GDM1 (cell line): Measurements from ENCODE around the gene ATL3.
"Not testable (repeated sequence)": the region's sequence is repeated elsewhere in the genome, so short reads cannot be mapped to it uniquely, and the experiment has no call there.

Experiments used
- DNase-seq: peaks from one replicate; lab custom pipeline; 2025; lab: John Stamatoyannopoulos, UW

ATL3 gene

DNA sequence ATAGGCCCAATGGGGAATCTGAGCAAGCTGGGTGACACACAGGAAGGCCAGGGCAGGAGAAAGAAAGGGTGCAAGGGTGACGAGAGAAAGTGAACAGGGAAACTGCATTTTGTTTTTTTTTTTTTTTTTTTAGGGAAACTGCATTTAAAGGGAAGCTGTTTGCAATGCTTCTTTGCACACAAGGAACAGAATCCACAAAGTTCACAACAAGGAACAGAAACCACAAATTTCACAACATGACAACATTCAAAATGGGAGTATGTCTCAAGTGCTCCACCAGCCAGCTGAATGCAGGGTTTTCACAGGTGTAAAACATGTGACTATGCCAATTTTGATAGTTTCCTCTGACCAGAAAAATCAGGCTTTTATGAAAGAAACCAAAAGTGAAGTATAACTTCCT is 50.1 kb downstream of the ATL3 start:
- no peak for DNase-seq

DNA sequence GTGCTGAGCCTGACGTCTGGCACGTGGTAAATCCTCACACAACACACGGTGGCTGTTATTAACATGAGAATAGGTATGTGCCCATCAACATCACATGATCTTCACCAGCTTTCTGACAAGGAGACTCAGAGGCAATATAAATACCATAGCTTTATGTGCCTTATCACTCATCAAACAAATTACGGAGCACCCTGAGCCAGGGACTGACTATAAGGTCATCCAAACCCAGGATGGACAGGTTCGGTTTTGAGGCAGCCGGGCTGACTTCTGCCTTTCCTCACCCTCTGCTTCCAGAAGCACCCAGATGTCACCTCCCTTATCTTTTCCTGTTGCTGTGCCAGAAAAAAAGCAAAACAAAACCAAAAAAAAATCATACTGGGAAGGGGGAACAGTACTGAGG is 51.2 kb downstream of the ATL3 start:
- no peak for DNase-seq

DNA sequence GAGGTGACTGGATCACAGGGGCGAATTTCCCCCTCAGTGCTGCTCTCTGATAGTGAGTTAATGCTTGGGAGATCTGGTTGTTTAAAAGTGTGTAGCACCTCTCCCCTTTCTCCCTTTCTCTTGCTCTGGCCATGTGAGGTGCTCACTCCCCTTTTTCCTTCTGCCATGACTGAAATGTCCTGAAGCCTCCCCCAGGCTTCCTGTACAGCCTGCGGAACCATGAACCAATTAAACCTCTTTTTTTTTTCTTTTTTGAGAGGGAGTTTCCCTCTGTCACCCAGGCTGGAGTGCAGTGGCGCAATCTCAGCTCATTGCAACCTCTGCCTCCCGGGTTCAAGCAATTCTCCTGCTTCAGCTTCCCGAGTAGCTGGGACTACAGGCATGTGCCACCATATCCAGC is 53.5 kb downstream of the ATL3 start:
- not testable (repeated sequence) for DNase-seq

DNA sequence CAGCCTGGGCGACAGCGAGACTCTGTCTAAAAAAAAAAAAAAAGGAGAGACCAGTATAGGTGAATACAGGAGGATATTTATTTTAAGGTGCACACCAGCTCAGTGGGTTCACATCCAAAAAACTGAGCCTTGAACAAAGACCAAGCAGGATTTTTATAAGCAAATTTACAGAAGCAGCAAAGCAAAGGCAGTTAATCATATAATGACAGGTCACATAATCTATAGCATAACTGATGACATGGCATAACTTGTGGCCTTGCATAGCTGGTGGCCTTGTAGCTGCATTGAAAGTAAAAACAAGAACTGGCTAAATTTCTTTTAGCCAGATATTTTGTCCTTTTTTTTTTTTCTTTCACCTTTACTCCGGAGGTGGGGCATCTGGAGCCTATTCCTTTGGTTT is 54.2 kb downstream of the ATL3 start:
- DNase-seq: no peak

DNA sequence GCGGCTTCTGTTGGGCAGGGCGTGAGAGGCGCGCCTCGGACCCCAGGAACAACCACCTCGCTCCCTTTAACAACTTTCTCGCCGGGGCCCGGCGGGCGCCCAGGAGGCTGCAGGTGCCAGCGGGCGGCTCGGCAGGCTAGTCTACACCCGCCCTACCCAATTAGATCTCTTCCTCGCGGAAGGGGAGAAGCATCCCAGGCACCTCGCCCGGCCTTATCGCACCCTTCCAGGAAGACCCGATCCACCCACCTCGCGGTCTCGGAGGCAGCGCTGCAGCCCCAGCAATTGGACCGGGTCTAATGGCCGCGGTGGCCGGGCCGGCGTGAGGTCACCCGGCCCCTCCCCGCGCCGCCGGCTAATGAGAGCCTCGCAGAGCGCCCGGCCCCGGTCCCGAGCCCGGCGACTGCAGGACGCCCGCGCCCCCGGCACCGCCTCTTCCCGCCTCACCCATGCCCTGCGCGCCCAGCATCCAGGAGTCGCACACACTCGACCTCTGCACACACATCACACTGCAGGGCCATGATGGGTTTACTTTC is 57.0 kb downstream of the ATL3 start, which contains the start of gene PLAAT3:
Gene PLAAT3, minus strand, starts transcription at position 298 of the 536 bp plus-strand sequence. CDS start 419 bp downstream, outside the sequence.
- no peak for DNase-seq

DNA sequence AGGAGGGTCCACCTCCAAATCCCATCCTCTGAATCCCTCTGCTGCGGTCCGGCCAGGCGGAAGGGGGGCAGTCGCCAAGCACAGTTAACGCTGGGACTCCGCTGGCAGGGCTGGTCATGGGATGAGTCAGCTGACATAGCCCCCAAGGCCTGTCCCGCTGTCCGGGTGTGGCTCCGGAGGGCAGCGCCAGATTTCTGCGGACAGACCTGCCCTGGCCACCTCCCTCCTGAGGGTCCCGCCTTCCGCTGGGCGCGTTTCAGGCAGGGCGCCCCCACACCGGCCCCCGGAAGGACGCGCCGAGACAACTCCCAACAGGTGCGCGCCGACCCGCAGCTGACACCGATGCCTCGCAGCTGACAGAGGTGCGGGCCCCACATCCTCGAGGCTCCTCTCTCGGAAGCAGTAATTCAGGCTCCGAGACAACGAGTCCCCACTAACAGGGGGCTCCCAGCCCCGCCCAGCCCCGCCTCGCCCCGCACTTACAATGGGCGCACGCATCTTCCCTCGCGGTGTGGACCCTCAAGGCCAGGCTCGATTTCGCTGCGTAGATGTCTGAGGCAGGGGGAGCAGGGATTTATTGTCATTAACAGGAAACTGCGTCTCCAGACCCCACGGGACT is 57.5 kb downstream of the ATL3 start:
- DNase-seq: no peak

DNA sequence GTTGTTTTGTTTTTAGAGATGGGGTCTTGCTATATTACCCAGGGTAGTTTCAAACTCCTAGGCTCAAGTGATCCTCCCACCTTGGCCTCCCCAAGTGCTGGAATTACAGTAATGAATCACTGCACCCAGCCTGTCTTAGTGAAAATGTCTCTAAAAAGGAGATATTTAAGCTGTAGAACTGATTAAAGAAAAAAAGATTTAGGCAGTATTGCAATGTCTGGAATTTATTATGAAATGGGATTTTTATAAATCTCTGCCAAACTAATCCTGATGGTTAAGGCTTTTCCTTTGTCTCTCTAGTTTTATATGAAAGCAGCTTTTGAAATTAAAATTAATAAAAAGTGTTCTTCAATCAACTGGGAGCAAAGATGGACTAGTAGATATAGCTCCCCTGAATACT is 59.0 kb downstream of the ATL3 start:
- DNase-seq: no peak

DNA sequence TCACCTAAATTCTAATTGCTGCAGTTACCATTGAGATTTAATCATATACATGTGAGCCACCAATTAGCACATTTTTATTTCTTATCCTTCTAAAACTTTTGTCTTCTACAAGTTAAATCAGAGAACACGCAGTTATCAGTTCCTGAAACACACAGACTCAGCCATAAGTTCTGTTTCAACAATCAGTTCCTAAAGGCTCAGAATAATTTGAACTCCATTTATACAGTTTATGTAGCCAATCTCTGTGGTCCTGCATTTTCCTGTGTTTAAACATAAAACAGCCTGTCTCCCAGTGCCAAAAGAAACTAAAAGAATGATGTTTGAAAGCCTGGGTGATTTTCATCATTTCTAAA is 59.8 kb downstream of the ATL3 start:
- DNase-seq: no peak

DNA sequence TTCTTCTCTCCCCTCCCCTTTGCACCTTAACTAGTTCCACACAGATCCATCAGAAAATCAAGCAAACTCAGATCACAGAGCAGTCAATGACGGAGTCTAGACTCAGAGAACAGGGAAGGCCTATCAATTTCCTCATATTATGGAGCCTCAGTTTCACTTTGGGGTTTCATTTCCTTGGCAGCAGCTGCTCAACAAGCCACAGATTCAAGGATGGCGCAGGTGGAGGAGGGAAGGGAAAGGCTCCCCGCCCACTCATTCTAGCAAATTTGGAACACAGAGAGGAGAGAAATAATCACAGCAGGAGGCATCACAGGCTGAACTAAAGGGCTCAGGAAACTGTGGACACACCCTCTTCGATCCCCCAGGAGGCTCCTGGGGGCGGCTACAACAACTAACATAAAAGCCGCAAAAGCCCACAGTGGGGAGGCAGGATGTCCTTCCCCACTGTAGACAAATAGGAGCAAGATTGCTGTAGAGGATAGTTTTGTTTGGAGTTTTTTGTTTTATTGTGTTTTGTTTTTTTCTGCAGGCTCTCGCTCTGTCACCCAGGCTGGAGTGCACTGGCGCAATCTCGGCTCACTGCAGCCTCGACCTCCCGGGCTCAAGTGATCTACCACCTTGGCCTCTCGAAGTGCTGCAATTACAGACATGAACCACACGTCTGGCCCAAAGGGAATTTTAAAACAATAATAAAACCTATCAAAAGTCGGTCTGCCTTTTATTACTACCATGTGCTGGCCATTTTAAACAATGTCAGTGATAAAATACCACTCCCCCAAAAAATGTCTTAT is 60.4 kb downstream of the ATL3 start:
- DNase-seq: no peak

DNA sequence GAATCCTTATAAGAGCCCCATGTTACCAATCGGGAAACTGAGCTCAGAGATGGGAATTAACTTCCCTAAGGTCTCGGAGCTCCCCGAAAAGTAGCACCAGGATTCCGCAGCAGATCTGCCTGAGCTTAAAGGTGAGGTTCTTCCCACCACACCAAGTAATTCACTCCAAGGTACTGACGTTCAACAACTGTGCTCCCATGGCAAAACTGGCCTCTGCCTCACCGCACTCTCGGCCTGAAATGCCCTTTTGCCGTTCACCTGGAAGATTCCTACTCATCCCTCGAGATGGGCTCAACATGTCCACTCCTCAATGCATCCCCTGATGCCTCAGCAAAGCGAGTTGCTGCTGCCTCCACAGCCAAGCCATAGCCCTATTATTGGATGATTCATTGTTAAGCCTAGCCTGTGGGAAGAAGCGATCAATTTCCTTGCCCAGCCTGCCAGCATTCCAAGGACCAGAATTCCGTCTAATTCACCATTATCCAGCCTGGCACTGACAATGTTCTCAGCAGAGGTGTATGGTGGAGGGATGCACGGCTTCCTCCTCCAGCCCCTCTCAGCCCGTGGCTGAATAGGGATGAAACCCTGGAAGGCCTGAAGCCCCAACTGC is 61.1 kb downstream of the ATL3 start:
- no peak for DNase-seq

DNA sequence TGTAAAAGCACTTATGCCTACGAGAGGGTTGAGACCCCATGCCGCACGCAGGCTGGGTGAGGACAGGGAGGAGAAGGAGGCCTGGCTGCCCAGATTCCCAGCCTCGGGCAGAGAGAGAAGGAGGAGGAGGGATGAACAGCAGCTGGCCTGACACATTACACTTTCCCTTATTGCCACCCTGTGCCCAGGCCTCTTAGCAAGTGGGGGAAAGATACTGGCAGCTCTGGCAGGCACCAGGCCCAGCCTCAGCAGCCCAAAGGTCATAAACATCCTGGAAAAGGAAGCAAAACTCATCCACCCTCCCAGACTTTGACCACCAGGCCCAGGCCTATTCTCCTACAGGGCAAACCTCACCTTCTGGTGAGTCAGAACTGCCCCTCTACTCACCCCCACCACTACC is 61.6 kb downstream of the ATL3 start:
- DNase-seq: no peak

DNA sequence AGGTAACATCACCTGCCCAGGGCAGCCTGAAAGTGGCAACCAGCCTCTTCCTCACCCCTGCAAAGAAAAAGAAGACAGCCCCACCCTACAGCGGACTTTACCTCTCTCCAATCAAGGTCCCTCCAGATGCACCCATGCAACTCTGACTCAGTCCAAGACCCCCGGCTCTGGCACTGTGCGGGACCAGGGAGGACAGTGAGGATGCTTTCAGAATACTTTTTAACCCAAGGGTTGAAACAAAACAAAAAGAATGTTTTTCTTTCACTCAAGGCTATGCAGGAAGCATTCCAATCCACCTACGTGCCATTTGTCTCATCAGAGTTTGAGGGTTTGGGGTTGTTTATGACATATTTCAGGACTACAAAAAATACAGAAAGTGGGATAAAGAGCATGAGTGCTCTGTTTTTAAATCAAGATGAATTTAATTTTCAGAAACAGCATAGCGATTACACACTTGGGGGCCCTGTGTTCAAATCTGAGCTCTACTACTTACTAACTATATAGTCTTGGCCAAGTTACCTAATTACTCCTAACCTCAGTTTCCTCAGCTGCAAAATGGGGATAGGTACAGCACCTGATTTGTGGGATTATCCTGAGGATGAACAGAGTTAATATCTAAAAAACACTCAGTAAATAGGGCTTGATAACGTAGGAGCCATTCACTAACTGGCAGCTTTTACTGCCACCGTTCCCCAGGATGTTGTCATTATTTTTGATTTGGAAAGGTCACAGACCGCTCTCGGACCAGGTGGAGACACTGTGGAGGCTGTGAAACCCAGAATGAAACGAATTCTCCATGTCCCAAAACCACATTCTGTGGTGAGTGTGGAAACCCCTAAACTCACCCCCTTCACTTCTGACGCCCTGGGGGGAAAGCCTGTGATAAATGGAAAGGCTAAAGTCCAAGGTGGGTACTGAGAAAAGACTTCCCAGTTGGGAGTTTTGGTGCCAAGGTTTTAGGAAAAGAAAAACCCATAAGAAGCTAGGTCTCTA is 62.5 kb downstream of the ATL3 start:
- no peak for DNase-seq

DNA sequence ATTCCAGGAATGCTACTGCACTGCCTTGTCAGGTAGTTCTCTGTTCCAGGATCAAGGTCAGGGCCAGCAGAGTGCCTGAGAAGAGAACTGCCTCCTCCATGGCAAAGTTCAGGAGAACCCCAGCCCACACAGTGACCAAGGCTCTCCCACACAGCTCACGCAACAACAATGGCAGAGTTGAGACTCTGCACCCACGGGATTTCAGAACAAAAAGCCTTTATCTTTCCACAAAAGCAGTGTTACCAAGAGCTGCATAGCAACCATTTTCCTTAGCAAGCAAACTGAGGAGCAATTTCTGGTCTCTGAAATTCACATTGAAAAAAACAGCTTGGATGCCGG is 68.0 kb downstream of the ATL3 start:
- DNase-seq: no peak

DNA sequence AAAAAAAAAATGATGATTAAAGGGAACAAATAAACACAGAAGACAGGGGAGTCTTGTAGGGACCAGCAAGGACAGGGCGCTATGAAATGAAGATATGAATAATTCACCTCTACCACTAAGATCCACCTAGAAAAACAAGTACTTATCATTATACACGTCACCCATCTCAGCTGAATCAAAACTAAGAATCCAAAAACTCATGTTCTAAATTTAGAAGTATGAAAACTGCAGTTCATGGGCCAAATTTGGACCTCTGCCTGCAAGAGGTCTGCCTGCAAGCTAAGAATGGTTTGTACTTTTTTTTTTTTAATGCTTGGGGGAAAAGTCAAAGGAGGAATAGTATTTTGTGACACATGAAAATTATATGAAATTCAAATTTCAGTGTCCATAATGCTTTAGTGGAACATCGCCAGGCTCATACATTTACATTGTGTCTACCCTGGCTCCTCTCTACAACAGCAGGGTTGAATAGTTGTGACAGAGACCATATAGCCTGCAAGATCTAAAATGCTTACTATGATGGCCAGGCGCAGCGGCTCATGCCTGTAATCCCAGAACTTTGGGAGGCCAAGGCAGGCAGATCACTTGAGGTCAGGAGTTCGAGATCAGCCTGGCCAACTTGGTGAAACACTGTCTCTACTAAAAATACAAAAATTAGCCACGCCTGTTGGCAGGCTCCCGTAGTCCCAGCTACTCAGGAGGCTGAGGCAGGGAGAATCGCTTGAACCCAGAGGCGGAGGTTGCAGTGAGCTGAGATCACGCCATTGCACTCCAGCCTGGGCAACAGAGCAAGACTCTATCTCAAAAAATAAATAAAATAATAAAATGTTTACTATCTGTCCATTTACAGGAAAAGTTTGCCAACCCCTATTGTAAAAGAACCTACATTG is 68.6 kb downstream of the ATL3 start:
- not testable (repeated sequence) for DNase-seq

DNA sequence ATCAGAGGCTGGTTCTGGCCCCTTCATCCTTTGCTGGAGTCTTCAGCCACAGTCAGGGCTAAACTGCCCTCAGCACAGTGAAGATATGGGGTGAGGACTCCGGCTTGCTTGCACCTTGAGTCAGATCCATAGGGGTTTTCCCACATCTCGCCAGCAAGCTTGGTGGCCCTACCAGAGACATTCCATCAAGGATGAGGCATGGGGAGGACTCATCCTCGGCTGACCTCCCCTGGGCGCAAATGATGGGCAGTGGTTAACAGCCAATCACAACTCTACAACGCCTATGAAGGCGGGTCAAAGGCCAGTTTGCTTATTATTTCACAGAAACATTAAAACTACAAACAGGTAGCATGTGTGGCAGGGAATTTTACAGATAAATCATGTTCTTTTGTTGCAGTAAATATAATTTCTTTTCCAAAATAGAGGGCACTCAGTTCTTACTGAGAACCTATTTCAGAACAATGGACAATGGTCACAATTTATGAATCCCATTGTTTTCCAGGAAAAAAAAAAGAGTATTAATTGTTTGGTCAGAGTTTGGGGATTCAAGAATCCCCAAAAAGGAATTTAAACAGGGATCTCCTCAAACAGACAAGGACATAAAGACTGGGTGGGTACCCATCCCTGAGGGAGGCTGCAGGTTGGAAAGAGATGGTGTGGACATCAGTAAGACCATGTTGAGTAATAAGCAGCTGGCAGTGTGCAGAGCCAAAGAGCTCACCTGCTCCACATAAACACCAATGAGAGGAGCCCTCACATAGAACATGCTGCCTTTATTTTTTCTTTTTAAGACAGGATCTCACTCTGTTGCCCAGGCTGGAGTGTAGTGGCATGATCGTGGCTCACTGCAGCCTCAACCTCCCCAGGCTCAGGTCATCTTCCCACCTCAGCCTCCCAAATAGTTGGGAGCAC is 71.7 kb downstream of the ATL3 start:
- DNase-seq: no peak

DNA sequence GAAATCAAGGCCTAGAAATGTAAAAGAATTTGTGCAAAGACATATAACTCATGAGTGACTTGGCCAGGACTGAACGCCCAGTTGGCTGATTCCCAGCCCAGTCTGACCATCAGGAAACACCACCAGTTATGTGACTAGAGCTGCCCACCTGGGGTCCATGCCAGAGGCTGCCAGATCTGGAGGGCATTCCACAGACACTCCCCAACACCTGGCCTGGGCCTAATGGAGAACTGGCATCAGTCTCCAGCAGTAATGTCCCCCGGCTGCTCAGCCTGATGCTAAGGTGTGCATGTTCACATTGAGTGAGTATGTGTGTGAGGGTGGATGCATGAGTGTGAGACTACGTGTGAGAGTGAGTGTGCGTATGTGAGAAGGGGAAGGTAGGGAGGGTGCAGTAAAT is 72.6 kb downstream of the ATL3 start:
- DNase-seq: no peak

DNA sequence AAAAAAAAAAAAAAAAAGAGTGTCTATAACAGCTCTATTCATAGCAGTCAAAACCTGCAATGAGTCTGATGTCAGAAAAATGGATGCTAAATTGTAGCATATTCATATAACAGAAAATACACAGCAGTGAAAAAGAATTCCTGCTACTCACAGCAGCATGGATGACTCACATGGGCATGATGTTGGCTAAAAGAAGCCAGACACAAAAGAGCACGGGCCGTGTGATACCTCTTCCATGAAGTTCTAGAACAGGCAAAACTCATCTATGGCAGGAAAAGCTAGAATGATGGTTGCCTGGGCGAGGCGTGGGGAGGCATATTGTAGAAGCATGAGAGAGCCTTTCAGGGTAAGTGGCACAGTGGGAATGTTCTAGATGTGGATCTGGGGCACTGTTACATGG is 75.9 kb downstream of the ATL3 start:
- DNase-seq: no peak

DNA sequence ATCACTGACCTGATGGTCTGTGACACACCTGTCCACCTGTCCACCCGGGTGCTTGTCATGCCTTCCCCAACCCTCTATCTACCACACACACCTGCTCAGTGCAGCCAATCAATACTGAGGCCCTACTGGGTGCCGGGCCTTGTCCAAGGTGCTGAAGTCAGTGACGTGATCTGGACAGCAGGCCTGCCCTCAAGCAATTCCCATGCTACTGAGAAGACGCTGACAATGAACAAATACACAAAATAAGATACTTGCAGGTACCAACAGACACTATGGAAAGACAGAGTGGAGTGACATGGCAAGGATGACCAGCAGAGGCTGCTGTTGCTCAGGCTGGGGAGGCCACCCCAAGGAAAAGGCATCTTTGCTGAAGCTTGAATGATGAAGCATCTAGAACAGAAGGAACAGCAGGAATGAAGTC is 78.2 kb downstream of the ATL3 start:
- no peak for DNase-seq

DNA sequence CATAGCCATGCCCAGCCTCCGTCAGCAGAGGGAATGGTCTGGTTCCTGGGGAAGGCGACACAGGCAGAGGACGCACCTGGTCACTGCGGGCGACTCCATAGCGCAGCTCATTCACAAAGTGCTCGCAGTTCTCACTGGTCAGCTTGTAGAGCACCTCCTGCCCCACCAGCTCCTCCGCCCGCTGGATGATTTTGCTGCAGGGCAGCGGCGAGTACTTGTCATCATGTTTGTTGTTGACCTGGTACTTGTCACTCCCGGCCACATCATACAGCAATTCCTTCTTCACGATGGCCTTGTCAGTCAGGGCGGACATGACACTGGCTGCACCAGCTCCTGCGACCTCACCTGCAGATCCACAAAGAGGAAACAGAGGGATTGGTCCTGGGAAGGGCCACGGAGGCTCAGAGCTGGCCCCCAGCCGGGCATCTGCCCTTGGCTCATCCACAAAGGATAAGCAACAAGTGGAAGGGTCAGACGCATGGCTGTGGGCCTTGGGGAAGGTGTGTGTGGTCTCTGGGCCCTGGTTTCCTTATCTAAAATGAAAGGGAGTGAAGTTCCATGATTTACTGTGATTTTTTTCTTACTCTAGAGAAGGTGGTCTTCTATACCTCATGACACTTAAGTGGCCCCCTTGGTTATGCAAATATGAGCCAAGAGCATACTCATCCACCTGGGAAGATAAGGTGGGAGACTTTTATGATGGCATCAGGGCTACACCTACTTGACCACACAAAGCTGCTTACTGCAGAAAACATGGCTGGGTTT is 81.0 kb downstream of the ATL3 start:
- DNase-seq: no peak
